GM21360 (cell line): Measurements from ENCODE around the gene PPP2R5C.

ENCODE experiments used
- ATAC-seq: cut with Tn5 transposase; IDR thresholded peaks from one replicate; pipeline ENCODE4 v1.9.1; 2021; ENCODE audit warnings: mild to moderate bottlenecking, moderate library complexity; ENCODE audit not compliant: unreplicated experiment

PPP2R5C gene

DNA sequence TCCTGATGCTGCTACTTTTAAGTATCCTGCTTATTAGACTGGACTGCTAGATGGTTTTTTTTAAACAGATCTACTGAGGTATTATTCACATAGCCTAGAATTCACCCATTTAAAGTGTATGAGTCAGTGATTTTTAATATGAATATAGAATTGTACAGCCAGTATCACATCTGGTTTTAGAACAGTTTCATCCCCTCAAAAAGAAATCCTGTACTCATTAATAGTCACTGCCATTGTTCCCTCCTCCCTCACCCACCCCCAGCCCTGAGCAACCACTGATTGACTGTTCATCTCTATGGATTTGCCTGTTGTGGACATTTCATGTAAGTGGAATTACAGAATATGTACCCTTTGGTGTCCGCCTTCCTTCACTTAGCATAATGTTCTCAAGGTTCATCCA, 98.4 kb downstream of the PPP2R5C start:
- ATAC-seq = no peak

DNA sequence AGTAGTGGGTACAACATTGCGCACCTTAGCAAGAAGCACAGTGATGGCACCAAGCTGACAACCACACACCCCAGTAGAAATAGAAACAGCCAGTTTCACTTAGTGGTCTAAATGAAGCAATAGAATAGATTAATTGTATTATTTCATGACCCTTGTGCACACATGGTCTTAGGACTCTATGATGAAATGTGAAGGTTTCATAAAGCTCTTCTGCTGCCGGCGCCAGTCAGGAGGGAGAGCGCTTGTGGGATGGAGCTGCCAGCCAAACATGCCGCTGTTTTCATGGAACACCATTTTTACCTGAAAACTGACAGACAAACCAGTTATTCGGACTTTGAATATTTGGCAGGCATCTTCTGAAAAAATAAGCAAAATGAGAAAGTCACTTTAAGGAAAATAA, 100.0 kb downstream of the PPP2R5C start:
- ATAC-seq = no peak

DNA sequence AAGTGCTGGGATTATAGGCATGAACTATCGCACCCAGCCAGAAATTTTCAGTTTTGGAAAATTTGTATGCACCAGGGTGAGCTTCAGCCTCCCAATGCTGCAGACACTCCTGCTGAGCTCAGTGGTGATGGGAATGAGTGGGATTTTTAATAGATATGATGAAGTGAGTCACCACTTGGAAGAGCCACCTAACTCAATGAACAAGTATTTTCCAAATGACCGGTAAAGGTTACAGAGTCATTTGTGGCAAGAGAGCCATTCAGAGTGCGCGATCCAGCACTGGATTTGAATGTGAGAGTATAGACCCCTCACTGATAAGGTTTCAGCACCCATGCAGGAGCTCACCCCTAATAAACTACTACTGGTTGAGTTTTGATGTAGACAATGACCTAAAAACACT, 100.7 kb downstream of the PPP2R5C start:
- ATAC-seq = no peak

DNA sequence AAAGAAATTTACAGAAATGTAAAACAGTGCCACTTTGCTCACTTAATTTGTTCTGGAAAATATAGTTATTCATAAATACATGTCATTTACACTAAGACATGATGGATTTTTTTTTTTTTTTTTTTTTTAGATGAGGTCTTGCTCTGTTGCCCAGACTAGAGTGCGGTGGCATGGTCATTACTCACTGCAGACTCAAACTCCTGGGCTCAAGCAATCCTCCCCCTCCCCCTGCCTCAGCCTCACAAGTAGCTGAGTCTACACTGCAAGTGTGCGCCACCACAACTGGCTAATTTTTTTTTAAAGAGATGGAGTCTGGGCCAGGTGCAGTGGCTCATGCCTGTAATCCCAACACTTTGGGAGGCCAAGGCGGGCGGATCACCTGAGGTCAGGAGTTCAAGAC, 101.2 kb downstream of the PPP2R5C start:
- no peak for ATAC-seq

DNA sequence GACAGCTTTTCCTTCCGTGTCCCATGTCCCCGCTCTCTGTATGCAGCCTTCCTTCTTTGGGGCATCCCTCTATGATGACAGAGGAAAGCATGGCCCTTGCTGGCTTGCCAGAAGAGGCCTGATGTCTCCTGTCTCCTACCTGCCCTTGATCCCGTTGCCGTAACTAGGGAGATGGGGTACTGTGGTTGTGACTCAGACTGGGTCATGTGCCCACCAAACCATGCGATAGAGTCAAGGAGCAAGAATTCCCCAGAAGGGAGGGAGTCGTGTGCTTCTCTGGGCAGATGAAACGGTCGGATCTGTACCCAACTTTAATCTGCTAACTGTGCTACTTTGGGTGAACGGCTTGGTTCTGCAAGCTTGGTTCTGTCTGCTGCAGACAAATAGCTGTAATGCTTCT, 103.8 kb downstream of the PPP2R5C start:
- ATAC-seq = no peak

DNA sequence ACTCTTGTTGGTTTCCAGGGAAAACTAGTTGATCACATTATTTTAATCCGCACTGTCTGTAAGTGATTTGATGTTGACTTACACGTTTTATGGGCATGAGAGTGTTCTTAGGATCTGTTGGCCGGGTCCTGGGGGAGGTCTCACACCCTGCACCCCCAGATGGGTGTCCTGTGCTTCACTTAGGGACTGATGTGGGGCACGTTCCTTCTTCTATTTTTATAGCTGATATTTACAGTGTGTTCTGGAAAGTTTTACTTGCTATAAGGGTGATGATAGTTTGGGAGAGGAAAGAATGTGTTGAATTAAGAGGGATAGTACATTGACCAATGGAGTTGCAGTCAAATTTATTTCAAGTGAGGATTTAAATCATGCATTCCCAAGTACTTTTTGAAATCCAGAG, 106.3 kb downstream of the PPP2R5C start:
- no peak for ATAC-seq

DNA sequence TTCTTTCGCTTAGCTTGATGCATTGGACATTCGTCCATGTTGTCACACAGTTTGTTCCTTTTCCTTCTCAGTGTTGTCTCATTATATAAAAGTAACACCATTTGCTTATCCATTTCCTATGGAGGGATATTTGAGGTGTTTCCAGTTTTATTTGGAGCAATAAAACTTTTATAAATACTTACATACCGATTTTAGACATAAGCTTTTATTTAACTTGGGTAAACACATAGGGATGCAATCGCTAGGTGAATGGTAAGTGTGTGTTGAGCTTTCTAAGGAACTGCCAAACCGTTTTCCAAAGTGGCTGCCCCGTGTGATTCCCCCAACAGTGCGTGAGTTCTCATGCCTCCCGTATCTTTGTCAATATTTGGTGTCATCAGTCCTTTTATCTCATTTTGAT, 107.7 kb downstream of the PPP2R5C start:
- no peak for ATAC-seq

DNA sequence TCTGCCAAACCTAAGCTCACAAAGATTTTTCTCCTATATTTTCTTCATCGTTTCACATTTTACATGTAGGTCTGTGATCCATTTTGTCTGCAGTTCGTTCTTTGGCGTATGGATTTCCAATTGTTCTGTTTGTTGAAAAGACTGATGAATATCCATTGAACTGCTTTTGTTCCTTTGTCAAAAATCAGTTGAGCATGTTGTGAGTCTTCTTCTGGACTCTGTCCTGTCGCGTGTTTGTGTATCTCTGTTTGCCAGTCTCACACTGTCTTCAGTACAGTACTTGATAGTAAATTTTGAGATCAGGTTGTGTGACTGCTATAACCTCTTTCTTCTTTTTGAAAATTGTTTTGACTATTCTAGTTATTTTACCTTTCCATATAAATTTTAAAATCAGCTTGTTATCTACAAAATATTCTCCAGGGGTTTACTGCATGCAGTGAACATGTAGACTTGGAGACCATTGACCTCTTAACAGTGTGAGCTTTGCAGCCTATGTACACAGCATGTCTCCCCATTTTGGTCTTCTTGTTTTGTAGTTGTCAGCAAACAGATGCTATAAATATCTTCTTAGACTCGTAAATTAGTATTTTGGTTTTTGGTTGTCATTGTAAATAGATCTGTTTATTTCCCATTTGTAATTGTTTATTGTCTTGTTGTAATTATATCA, 108.9 kb downstream of the PPP2R5C start:
- no peak for ATAC-seq

DNA sequence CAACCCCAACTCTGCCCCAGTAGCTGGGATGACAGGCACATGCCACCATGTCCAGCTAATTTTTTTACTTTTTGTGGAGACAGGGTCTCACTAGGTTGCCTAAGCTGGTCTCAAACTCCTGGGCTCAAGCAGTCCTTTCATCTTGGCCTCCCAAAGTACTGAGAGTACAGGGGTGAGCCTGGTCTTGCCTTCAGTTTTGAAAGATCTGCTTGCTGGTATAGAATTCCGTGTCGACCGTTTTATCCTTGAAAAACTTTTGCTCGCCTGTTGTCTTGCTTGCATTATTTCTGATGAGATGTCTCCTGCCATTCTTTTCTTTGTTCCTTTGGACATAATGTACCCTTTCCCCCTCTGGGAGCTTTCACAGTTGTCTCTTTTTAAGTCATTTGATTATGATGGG, 110.8 kb downstream of the PPP2R5C start:
- no peak for ATAC-seq

DNA sequence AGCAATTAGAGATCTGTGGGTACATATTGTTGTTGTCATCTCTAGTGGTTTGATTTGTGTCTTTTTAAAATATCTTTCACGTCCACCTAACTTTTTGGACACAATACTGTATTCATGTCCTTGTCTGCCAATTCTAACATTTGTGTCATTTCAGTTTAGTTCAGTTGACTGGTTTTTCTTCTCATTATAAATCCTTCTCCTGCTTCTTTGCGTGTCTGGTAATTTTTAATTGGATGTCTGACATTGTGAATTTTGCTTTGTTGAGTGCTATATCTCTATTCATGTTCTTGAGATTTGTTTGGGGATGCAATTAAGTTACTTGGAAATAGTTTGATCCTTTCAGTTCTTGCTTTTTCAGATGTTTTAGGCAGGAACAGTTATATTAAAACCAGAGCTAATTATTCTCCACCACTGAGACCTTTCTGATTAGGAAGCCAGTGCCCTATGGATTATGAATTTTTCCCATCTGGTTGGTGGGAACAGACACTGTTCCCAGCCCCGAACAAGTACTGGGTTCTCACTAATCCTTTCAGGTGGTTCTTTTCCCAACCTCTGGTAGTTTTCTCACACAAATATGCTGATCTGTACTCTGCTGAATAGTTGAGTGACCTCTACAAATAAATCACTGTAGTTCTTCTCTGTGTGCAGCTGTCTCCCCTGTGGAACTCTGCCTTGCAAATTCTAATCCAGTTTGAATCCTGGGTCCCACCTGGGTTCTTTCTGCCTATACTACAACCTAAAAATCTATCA, 111.7 kb downstream of the PPP2R5C start:
- ATAC-seq = no peak

DNA sequence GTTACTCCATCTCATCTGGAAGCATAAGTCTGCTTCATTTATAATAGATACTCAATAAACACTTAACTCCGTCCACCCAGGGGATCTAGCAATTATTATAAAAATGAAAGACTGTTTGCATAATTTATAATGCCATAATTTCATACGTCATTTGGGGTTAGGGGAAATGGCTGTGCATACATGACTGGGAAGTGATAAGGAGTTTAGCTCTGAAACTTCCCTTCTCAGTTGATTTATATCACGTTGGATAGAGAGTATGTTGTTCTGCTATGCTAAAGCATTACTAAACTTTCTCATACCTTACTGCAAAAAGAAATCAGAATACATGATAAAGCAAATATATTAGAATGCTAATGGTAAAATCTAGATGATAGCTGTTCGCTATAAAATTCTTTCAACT, 112.5 kb downstream of the PPP2R5C start:
- no peak for ATAC-seq

DNA sequence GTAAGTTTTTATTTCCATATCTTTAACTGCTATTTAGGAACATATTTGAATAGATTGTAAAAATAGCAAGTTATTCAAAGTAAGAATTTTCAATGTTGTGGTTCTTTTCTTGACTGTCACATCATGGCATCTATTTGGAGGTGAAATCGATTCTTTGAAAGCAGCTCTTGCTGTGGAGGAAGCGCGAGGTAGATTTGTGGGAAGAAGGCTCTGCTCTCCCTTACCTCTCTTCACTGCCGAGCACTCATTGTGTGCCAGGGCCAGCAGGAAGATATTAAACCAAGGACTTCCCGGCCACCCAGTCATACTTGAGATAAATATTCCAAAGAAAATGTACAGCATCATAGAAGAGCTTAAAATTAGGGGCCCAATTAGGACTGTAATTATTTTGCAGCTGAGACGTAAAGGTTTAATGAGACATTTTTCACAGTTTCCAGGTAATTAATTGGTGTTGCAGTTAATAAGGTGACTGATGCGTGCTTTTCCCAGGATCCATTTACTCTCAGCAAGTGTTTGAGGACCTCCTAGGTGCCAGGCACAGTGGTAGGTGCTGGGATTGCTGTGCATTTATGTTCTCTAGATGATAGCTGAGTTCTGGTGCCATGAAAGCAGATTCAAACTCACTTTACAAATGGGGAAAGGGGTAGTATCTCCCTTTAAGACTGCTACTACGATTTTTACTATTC, 113.7 kb downstream of the PPP2R5C start:
- no peak for ATAC-seq

DNA sequence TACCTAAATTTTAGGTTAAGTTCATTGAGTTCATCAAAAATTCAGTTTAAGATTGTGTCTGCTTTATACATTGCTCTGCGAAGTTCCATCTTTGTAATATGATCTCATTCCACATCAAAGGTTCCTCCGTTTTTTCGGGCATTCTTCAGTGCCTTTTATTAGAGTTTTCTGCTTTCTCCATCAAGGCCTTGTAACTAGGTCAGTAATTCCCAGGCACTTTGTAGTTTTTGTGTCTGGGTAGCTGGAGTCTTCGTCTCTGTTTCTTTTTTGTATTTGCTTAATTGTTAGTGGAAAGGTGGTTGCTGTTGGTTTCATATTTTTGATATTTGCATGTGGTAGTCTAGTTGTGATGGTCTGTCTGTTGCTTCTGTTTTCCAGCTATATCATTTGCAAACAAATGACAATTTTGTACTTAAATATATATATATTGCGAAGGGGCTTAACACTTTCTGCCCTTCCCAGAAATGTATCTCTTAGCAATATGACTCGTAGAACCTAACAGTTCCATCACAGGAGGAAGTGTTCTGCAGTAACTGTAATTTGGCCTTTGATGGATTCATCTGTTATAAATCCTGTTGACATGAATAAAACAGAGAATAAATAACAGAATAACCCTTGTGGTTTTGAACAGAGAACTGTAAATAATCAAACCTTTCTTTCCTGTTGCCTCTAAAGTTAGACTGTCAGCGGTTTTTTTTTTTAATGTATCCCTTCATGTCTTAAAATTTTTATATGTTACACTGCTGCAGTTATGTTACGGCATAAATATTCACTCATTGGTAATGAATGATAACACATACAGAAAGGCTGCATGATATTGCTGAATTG, 114.4 kb downstream of the PPP2R5C start:
- ATAC-seq = peak; percentile 16

DNA sequence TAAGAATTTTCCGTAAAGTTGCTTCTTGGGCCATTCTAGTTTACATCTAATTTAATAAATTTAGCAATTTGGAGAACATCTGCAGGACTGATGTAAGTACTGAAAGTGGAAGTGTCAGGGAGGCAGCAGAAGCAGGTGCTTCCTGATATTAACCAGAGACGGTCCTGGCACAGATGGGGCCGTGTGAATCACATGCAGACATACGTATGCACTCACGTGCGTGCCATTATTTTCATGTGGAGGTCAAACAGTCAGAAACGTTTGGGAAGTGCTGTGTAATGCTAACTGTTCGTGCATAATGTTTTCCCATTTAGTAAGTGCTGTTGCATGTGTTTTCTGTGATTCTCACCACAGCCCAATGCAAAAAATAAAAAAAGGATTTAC, 115.0 kb downstream of the PPP2R5C start:
- ATAC-seq = peak; percentile 91

DNA sequence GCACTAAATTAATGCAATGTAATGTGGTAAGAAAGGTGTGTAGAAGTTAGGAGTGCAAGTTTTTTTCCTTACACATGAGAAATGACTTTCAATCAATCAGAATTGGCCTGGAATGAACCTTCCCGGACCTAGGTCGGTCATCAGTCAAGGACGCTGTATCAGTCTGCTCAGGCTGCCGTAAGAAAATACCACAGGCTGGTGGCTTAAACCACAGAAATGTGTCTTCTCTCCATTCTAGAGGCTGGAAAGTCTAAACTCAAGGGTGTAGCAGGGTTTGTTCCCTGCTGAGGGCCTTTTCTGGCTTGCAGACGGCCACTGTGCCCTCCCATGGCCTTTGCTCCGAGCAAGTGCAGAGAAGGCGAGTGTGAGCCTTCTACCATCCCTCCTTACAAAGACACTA, 116.3 kb downstream of the PPP2R5C start:
- no peak for ATAC-seq

DNA sequence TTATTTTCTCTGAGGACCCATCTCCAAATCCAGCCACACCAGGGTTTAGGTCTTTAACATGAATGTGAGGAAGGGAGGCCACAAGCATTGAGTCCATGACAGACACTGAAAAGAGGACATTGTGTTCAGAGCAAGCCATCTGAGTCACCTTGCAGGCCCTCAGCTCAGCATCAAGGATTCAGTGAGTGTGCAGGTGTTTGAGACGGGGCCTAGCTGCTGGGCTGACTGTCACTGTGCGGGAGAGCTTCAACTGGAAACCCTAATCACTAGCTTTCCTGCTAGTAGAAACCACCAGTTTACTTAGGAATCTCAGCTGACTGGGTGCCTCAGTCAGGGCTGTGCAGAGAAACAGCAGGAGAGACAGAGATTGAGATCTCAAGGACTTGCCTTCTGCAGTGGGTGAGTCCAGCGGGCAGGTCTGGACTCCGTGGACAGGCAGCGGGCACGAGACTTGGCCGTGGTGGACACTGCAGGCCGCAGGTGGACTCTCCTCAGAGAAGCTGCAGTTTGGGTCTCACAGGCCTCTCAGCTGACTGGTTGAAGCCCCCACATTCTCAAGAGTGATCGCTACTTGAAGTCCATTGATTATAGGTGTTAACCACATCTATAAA, 116.8 kb downstream of the PPP2R5C start:
- ATAC-seq = no peak

DNA sequence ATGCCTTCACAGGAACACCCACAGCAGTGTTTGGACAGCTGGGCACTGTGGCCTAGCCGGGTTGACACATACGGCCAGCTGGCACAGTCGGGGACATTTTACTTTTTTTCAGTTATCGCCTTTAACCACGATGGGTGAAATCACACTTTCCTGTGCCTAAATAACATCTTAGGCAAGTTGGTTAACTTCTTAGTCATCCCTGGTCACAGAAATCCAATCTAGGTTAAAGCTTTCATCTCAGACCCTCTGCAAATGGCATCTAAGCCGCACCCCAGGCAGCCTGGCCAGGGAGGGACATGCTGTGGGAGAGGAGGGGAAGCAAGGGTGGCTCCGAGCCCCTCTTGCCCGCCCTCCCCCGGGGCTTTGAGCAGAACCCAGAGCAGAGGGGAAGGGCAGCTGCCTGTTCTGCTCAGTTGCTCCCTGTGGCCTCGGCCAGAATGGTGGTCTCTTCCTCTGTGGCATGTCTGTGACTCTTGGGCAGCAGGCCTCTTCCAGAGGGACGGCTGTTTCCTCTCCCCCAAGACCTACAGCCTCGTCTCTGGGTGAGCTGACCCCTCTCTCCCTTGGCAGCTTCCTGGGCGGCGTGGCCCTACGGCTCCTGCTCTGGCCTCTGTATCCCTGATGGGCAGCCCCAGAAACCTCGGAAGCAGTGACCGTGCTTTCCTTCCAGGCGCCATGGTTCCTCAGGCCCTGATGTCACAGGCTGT, 117.5 kb downstream of the PPP2R5C start:
- no peak for ATAC-seq

DNA sequence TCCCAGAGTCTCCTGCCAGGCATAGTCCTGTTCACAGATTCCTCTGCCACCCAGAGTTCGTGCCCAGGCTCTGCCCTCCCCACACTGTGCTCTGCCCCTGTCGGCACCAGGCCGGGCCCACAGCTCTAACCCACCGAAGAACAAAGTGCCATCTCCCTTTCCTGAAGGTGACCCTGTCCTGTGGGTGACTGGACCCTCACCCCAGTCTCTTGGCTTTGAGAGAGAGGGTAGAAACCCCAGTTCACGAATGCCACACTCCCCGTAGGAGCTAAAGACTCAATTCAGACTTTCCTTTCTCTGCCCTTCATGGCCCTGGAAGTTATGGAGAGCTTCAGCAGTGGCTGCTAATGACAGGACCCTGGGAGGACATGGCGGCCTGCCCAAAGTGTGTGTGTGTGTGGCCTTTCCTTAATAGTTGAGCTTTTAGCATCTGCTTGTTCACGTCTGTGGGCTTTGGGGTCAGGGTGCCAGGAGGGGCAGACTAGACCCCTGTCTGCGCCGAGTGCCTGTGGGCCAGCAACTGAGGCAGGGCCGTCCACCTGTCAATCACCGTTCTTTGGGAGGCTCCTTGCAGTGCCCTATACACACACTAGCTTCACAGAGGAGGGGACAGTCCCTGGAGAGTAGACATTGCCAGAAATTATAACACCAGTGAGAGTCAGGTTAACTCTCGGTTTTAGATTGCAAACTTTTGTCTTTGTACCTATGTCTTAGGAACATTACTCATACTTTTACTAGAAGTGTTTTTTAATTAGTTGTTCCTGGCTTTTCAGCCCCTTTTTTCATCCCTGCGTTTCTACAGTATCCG, 118.2 kb downstream of the PPP2R5C start:
- no peak for ATAC-seq

DNA sequence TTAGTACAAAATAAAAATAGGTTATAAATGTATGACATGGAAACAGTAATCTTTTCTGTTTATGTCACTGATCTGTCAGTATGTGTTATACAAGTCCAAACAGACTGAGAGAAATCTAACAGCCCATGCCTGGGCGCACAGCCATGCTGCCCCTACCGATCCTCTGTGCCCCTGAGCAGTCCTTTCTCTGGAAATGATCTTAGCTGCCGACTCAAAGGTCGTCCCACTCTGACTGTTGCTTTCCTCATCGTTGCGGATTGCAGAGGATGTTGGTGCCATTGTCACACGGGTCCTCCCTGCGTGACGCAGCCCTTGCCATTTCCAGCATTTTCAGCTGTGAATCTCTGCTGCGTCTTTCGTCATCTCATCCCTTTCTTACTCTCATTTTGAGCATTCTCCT, 119.9 kb downstream of the PPP2R5C start:
- no peak for ATAC-seq
